HG03103 (cell line): Measurements from ENCODE around the gene EDEM2.
"Not testable (repeated sequence)": the region's sequence is repeated elsewhere in the genome, so short reads cannot be mapped to it uniquely, and the experiment has no call there.

ENCODE experiments used
- ATAC-seq: cut with Tn5 transposase; IDR thresholded peaks from one replicate; pipeline ENCODE4 v1.9.1; 2021; ENCODE audit warnings: low read depth; ENCODE audit not compliant: unreplicated experiment

EDEM2 gene, protein sequence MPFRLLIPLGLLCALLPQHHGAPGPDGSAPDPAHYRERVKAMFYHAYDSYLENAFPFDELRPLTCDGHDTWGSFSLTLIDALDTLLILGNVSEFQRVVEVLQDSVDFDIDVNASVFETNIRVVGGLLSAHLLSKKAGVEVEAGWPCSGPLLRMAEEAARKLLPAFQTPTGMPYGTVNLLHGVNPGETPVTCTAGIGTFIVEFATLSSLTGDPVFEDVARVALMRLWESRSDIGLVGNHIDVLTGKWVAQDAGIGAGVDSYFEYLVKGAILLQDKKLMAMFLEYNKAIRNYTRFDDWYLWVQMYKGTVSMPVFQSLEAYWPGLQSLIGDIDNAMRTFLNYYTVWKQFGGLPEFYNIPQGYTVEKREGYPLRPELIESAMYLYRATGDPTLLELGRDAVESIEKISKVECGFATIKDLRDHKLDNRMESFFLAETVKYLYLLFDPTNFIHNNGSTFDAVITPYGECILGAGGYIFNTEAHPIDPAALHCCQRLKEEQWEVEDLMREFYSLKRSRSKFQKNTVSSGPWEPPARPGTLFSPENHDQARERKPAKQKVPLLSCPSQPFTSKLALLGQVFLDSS

GRCh38 chr20:35146920-35147574 is at the start of gene EDEM2:
Gene EDEM2, minus strand, starts transcription at chr20:35147336. Its CDS starts 78 bp downstream, at chr20:35147258.
- ATAC-seq, result no peak

DNA sequence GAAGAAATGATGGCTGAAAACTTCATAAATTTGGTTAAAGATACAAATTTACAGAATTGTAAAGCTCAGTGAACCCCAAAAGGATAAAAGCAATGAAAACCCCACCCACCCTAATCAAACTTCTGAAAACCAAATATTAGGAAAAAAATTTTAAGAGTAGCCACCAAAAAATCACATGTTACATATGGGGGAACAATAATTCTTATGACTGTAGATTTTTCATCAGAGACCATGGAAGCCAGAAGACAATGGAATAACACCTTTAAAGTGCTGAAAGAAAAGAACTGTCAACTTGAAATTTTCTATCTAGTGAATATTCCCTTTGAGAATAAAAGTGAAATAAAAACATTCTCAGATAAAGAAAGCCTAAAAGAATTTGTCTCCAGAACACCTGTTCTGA is 49.2 kb upstream of the EDEM2 start:
- no peak for ATAC-seq

DNA sequence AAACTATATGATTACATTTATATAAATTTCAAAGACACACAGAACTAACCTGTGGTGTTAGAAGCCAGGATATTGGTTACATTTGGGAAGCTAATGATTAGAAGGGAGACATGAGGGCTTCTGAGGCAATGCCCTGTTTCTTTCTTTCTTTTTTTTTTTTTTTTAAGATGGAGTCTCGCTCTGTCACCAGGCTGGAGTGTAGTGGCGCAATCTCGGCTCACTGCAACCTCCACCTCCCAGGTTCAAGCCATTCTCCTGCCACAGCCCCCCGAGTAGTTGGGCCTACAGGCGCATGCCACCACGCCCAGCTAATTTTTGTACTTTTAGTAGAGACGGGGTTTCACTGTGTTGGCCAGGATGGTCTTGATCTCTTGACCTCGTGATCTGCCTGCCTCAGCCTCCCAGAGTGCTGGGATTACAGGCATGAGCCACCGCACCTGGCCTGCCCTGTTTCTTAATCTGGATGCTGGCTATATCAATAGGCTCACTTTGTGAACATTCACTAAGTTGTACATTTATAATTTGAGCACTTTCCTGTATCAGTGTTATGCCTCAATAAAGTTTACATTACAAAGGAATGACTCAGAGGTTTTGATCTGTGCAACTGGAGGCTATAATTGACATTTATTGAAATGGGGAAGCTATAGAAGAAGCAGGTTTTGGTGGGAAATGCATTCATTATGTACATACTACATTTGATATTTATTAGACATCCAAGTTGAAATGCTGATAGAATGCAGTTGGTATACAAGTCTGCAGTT is 46.1 kb upstream of the EDEM2 start:
- not testable (repeated sequence) for ATAC-seq

DNA sequence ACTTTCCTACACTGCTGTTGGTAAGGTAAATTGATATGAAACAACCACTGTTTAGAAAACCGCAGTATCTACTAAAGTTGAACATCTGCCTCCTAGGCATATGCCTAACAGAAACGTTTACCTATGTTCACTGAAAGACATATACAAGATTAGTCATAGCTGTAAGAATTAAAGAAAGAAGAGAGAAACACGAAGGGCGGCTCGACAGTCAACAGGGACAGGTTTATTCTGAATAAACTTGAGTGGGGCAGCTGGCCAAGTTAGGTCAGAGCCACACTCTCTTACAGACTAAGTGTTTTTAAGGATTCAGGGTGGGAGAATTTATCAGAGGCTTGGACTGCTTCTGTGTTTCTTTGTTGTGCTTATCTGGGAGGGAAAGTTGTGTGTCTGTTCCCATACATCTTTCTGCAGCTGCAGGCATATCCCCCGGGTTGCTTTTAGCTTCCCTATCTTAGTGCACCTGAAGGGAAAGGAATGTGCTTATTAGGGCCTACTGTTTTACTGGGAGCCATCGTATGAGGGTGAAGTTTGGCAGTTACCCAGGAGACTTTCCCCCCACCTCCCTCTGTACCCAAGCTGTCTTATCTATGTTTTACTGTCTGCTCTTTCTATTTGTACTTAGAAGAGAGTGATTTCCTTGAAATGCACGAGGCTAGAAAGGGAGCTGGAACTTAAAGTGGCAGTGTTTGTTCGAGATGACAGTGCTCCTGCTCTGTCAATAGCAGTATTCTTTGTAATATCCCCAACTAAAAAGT is 45.2 kb upstream of the EDEM2 start:
- no peak for ATAC-seq

- no peak for ATAC-seq
Observed at GRCh38 chr20:35191419-35192117, 44.4 kb upstream of the EDEM2 start.

DNA sequence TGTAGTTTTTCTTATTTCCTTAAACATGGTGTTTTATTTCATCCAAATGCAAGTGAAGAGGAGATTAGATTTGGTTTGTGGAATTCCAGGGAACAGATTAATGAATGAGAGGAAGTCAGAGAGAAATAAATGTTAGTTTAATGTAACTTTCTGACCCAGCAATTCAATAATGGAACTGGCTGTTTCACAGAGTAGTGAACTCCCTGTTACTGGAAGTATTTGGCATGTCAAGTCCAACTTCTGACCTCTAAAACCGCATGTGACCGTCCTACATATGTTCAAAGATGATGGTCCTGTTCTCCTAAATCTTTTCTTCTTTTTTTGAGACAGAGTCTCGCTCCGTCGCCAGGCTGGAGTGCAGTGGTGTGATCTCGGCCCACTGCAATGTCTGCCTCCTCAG is 43.4 kb upstream of the EDEM2 start:
- no peak for ATAC-seq

- not testable (repeated sequence) for ATAC-seq
Observed at GRCh38 chr20:35189223-35189622, 42.1 kb upstream of the EDEM2 start.

GRCh38 chr20:35187584-35188190 is 40.6 kb upstream of the EDEM2 start:
- no peak for ATAC-seq

DNA sequence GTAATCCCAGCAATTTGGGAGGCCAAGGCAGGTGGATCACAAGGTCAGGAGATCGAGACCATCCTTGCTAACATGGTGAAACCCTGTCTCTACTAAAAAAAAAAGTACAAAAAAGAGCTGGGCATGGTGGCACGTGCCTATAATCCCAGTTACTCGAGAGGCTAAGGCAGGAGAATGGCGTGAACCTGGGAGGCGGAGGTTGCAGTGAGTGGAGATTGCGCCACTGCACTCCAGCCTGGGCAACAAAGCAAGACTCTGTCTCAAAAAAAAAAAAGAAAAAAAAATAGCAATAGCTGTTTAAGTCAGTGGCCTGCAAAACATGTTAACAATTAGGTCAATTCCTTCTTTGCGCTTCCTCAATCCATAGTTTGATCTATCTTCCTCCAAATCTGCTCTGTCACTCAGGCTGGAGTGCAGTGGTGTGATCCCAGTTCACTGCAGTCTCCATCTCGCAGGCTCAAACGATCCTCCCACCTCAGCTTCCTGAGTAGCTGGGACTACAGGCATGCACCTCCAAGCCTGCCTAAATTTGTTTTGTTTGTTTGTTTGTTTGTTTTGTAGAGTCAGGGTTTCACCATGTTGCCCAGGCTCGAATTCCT is 39.7 kb upstream of the EDEM2 start:
- not testable (repeated sequence) for ATAC-seq

GRCh38 chr20:35181731-35182130 is 34.6 kb upstream of the EDEM2 start:
- no peak for ATAC-seq

GRCh38 chr20:35180266-35180665 is 33.1 kb upstream of the EDEM2 start:
- no peak for ATAC-seq

- no peak for ATAC-seq
Observed at GRCh38 chr20:35179292-35180212, 32.4 kb upstream of the EDEM2 start.

DNA sequence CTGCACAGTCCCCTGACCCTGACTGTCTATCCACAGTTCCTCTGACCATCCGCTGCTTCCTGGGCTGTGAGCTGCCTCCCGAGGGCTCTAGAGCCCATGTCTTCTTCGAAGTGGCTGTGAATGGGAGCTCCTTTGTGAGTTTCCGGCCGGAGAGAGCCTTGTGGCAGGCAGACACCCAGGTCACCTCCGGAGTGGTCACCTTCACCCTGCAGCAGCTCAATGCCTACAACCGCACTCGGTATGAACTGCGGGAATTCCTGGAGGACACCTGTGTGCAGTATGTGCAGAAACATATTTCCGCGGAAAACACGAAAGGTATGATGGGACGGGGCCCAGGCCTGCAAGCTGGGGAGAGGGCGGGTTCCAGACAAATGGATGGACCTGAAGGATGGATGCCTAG is 29.0 kb upstream of the EDEM2 start:
- ATAC-seq, result no peak

DNA sequence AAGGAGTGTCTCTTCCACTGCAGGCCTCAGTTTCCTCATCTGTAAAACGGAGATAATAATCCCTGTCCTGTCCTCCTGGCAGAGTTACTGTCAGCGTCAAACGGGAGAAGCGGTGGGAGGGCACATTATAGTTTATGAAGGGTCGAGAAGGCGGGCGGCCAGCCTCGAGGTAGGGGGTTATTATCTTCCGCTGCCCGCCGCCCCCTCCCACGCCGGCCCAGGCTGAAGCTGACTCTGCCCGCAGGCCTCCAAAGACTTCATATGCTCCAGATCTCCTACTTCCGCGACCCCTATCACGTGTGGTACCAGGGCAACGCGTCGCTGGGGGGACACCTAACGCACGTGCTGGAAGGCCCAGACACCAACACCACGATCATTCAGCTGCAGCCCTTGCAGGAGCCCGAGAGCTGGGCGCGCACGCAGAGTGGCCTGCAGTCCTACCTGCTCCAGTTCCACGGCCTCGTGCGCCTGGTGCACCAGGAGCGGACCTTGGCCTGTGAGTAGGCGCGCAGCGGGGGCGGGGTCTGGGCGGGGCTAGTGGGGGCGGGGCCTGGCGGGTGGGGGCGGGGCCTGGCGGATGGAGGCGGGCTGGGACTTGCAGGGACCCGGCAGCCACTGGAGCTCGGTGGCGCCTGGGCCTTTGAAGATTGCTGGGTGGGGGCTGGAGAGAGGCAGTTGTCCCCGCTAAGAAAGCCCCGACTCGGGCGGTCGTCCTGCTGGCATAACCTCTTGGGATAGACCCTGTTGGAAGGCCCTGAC is 27.5 kb upstream of the EDEM2 start:
- ATAC-seq, result no peak

DNA sequence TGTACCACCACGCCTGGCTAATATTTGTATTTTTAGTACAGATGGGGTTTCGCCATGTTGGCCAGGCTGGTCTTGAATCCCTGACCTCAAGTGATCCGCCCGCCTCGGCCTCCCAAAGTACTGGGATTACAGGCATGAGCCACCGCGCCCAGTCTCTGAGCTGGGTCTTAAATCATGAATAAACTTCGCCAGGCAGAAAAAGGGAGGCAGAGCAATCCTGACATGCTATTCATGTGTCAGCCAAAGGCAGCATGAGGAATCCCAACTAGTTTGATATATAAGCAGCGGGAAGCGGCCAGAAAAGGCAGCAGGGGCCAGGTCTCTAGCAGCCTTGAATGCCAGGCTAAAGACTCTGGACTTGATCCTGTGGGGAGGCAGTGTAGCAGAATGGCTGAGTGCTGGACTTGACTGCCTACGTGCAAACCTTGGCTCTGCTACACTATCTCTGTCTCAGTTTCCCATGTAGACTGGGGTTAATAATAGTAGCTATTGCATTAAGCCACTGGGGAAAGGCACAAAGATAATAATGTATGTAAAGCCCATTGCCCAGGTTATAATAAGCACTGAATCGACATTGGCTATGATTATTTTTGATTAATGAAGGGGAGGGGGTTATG is 26.5 kb upstream of the EDEM2 start:
- ATAC-seq, result no peak

DNA sequence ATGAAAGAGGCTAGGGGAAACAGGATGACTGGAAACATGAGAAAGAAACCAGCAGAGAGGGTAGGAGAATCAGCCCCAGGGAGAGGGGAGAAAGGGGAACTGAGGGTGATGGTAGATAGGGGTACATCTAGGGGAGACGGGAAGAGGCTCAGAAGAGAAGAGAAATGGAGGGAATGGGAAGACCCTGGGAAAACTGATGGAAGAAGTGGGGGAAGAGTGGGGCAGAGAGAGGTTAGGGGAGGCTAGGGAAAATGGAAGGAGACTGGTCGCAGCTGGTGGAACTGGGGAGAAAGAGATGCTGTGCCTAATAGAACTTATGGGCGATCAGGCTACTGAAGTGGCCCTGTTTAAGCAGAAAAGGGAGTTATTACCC is 25.3 kb upstream of the EDEM2 start:
- no peak for ATAC-seq
